Embryonic facial prominence (tissue), 1 donor: ENCODE measurements around the gene ZNF611.
A peak's percentile ranks its signal among the peaks of the same experiment; 100 is the strongest.
"Not testable (repeated sequence)": the region's sequence is repeated elsewhere in the genome, so short reads cannot be mapped to it uniquely, and the experiment has no call there.

Source experiments
- DNase-seq: peaks from one replicate; pipeline ENCODE4 v3.0.0-alpha.2; 2016; ENCODE audit errors: extremely low spot score

ZNF611 gene

DNA sequence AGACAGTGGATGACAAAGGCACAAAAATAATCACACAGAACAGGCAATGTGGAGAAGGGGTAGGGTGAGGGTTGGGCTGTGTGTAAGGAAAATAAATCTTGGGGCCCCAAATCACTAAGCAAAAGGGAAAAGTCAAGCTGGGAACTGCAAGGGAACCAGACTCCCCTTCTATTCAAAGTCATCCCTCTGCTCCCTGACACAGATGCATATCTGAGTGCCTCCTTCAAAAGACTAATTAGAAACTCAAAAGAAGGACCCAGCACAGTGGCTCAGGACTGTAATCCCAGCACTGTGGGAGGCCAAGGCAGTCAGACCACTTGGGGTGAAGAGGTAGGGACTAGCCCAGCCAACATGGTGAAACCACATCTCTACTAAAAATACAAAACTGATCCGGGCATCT, 18.3 kb downstream of the ZNF611 start:
- no peak for DNase-seq

DNA sequence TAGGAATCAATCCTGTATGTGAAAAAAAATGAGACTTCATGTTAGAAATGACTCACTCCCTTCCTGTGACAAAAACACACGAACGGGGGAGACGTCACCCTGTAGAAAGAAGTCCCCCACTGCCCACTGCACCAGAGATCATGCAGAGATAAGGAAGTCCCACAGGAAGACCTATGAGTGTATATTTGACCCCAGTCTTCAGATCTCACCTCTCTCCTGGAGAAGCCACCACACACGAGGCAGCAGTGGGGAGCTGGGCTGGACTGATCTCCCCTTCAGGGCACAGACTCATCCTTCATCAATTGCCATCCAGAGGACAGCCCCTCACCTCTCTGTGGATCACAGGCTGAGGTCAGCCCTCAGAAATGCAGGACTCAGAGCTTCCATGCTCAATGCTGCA, 18.9 kb downstream of the ZNF611 start:
- DNase-seq: not testable (repeated sequence)

DNA sequence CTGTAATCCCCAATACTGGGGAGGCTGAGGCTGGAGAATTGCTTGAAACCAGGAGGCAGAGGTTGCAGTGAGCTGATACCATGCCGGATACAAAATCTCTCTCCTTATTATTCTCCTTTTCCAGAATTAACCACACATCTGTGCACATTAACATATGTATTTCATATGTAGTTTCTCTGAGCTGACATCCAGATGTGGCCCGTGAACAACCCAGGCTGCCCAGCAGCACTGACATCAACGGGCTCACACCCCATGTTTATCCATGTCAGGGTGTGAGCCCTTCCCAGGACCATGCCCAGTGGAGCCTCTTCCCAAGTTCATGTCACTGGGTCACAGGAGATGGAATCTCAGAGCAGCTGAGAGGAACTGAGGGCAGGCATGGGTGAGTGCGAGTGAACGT, 19.5 kb downstream of the ZNF611 start:
- DNase-seq: not testable (repeated sequence)

DNA sequence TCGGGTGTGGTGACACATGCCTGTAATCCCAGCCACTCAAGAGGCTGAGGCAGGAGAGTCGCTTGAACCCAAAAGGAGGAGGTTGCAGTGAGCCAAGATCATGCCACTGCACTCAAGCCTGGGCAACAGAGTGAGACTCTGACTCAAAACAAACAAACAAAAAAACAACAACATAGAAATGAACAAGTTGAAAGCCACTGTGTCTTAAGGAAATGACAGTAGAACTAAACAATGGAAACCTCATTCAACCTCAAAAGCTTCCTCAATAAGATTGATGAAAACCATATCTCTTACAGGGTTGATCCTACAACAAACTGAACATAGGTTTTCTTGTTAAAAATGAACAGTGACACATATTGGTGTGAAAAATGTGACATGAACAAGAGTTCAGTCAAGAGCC, 21.8 kb downstream of the ZNF611 start:
- not testable (repeated sequence) for DNase-seq

DNA sequence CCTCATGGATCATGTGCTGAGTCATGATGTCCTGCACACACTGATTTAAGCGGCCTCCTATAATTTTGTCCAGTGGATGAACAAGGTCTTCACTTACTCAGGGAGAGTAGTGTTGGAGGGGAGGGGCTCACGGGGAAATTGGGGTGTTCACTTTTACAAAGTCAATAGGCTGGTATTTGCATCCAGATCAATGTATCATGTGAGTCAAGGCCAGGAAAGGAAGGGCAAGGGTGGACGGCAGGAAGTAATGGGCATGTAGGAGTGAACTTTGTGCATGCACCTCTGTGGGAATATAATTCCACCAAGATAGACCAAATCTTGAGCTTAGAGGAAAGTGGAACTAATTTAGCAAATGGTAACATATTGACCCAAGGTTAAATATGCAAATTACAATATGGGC, 23.2 kb downstream of the ZNF611 start:
- DNase-seq: not testable (repeated sequence)

DNA sequence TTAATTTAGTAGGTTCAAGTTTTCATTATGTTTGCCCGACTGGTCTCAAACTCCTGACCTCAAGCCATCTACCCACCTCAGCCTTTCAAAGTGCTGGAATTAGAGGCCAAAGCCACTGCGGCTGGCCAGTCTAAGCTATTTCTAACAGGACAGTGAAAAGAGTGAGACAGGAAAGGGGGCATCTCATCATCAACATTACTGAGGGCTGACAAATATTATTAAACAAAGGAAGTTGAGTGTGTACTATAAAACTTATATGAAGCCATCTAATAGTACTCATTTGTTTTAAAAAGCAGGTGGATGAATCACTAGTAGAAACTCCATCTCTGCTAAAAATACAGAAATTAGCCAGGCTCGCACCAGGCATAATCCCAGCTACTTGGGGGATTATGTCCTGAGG, 24.3 kb downstream of the ZNF611 start:
- DNase-seq: no peak

DNA sequence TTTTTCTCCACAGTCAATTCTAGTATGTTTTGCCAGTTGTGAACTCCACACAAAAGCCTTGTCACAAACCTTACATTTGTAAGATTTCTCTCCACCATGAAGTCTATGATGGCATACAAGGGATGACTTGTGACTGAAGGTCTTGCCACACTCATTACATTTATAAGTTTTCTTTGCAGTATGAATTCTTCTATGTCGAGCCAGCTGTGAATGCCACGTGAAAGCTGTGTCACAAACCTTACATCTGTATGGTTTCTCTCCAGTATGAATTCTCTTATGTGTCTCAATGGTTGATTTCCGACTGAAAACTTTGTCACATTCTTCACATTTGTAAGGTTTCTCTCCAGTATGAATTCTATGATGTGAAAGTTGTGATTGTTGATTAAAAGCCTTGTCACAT, 29.2 kb downstream of the ZNF611 start:
- DNase-seq: not testable (repeated sequence)

DNA sequence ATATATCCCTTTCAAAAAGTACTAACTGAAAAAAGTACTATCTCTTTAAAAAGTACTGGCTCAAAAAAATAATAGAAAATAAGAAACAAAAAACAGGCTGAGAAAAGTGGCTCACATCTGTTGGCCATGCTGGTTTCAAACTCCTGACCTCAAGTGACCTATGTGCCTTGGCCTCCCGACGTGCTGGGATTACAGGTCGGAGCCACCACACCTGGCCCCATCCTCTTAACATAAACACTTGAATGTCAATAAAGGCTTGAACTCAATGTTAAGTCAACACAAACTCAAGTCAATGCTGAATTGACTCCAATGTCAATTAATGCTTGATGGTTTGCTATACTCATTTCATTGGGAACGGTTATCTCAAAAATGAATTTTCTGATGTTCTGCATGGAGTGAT, 30.9 kb downstream of the ZNF611 start:
- no peak for DNase-seq

DNA sequence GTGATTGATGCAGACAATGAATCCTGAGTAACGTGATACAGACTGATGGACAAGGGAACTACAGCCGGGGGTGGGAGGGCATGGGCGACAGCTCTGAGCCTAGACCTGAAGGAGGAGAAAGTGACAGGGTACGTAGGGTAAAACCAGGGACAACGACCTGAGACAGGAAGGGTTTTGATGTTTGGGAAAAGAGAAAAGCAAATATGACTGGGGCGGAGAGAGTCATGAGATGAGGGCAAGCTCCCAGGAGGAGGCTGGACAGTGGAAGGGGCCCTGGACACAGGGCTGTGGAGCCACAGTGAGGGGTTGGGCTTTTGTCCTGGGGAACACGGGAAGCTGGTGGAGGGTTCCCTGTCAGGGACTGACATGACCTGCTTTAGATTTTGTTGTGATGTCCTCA, 34.2 kb downstream of the ZNF611 start:
- no peak for DNase-seq

DNA sequence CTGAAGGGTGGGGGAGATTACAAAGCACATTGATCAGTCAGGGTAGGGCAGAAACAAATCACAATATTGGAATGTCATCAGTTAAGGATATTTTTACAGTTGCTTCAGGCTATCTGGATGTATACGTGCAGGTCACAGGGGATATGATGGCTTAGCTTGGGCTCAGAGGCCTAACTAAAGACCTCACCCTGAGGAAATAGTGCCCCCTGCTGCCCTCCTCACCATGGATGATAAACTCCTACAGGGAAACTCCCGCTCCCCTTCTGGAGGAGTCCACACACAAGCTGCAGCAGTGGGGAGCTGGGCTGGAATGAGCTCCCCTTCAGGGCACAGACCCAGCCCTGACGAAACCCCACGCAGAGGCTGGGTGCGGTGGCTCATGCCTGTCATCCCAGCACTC, 35.3 kb downstream of the ZNF611 start:
- DNase-seq: not testable (repeated sequence)

DNA sequence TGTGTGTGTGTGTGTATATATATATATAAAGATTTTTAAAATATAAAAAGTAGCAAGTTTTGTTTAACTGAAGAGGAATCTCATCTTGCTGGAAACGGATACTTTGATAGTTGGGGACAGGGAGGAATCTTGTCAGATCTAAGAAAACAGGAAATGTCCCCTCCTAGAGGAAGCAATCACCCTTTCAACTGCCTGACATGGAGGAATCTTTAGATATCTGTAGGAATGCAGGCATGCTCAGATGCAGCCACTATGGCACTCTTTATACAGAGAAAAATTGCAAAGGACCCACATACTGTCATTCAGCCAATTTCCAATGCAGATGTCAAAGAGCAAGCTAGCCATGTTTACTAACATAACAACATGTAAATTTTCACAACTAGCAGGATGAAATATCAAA, 38.8 kb downstream of the ZNF611 start:
- DNase-seq: no peak

DNA sequence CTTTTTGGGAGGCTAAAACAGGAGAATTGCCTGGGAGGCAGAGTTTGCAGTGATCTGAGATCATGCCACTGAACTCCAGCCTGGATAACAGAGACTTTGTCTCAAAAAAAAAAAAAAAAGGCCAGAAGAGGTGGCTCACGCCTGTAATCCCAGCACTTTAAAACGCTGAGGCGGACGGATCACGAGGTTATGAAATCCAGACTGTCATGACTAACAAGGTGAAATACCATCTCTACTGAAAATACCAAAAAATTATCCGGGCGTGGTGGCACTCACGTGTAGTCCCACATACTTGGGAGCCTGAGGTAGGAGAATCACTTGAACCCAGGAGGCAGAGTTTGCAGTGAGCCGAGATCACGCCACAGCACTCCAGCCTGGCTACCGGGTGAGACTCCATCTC, 39.9 kb downstream of the ZNF611 start:
- no peak for DNase-seq

DNA sequence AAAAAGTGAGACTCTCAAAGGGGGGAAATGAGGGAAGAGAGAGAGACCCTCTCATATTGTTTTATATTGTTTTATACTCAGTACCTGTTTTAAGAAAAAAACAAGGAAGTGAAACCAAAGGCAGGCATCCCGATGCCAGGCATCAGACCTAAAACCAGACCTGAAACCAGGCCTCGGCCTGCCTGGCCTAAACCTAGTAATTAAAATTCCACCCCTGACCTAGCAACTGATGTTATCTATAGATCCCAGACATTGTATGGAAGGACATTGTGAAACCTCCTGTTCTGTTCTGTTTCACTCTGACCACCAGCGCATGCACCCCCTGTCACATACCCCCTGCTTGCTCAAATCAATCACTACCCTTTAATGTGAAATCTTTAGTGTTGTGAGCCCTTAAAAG, 40.6 kb downstream of the ZNF611 start:
- not testable (repeated sequence) for DNase-seq

DNA sequence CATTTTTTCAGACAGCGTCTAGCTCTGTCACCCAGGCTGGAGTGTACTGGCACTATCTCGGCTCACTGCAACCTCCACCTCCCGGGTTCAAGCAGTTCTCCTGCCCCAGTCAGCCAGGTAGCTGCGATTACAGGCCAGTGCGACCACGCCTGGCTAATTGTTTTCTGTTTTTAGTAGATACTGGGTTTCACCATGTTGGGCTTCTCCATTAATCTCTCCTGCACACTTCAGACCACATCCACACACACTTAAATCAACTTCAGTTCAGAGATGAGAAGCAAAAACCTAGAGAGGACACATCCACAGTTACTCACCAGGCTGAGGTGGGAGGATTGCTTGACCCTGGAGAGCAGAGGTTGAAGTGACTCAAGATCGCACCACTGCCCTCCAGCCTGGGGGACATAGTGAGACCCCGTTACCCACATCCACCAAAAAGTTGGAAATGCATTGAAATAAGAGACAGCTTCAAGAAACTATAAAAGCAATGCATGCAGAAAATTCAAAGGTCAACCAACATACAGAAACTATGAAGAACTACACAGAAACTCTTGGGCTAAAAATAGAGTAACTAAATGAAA, 42.3 kb downstream of the ZNF611 start:
- no peak for DNase-seq

DNA sequence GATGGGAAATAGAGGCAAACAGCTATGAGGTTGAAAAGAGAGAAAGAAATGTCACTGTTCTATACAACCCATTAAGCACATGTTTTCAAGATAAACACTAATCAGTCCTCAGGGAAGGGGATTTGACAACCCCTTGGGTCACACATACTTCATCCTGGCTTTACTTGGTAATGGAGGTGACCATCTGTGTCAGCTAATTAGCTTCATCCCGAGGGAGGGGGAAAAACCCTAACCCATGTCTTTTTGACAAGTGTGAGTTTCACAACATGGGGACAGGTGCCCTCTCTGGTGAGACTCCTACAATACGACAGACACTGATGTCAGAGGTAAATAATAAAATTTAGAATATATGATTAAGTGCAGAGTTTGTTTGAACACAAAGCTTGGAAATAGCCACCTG, 43.1 kb downstream of the ZNF611 start:
- DNase-seq: no peak

DNA sequence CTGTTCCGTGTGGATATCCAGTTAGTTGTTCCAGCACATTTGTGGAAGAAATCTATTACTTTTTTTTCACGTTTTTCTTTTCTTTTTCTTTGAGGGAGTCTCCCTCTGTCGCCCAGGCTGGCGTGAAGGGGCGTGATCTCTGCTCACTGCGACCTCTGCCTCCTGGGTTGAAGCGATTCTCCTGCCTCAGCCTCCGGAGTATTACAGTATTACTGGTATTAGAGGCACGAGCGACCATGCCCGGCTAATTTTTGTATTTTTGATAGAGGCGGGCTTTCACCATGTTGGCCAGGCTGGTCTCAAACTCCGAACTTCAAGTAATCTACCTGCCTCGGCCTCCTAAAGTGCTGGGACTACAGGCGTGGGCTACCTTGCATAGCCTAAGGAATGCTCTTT, 43.6 kb downstream of the ZNF611 start:
- no peak for DNase-seq

DNA sequence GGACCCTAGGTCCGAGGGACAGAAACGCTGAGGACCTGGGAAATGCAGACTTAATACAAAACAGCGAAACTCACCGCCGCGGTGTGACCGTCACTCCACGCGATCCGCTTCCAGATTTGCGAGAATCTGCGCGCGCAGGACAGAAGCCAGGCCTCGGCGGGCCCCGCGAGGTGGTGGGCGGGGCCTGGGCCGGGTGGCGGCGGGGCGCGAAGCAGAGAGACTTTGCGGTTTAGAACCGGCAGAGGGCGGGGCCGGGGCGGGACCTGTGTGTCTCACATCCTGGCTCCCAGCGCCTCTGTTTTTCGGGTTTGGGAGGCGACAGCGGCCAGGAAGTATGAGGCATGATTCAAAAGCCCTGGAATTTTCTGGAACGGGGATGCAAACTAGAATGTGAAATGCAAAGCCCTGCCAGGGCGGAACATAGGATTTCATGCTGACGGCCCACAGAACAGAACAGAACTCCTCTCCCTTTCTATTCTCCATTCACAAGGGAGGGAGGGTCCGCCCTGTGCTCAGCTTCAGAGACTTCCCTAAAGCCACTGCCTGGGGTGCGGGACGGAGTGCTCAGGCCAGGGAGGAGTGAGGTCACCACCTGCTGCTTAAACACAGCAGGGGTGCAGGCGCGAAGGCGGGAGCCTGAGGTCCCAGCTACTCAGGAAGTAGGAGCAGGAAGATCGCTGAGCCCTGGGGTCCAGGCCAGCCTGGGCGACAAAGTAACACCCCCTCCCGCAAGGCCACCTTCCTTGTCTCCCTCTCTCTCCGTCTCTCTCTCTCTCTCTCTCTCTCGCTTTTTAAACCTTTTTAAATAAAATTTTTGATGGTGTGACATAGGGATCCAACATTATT, 44.3 kb downstream of the ZNF611 start:
- DNase-seq: peak; percentile 10

DNA sequence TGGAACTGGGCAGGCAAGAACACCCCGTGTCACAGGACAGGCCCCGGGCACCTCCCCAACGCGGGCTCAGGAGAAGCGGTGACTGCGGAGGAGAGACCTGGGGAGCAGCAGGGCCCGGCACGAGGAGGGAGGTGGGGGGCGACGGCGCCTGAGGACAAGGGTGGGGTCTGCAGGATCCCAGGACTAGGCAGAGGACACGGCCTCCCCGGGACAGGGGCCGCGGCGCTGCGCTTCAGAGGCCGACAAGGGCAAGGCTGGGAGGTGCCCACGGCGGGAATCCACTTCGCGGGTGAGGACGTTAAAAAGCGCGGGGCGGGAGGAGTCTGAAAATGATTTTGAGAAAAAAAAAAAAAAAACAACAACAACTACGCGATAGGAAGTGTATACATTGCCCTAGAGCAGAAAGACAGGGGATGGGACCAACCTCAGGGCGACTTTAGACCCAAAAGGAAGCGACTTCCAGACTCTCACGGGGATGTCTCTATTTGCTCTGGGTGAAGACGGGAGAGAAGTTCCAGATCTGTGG, 44.9 kb downstream of the ZNF611 start:
- DNase-seq: no peak

DNA sequence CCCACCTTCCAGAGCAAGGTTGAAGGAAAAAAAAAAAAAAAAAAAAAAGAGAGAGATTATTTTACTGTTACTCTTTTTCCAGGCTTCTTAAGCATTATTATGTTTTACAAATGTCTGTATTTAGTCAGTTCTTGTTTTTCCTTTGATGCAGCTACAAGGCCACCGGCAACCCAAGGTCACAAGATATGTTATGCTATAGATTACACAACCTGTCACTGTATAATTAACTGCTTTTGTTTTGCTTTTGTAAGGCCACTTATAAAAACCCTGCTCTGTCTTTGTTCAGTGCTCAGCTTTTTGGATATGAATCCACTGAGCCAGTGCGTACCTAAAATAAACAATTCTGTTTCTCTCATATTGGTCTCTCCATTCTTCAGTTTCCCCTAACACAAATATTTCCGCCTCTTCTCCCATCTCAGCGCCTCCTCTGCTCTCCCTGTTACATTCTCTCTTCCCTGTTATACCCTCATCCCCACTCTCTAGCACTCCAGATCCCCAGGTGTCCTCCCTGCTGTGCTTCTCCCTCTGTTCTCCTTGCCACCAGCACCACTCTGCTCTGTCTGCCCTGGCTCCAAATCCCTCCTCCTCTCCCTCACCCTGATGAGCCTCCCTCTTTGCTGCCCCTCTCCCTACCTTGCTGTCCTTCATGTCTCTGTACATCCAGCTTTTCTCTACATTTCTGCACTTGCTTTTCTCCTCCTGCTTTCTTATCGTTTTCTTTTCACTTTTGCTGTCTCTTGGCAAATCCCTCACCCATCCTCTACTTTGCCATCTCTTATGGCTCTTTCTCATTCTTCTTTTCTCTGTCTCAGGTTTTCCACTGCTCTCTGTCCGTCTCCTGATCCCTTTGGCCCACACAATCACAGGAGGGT, 45.7 kb downstream of the ZNF611 start:
- DNase-seq: not testable (repeated sequence)

DNA sequence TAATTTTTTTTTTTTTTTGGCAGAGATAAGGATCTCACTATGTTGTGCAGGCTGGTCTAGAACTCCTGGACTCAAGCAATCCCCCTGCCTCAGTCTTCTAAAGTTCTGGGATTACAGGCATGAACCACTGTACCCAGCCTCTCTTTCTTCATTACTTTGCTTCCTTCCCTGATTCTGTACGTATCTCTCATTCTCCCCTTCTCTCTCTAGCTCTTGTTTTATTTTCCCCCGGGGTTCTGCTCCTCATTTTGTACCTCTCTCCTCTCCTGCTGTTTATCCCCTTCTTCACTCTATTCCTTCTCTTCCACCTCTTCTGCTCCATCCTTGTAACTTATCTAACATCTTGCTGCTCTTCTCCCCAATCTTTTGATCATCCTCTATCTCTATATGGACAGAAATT, 46.5 kb downstream of the ZNF611 start:
- DNase-seq: no peak

DNA sequence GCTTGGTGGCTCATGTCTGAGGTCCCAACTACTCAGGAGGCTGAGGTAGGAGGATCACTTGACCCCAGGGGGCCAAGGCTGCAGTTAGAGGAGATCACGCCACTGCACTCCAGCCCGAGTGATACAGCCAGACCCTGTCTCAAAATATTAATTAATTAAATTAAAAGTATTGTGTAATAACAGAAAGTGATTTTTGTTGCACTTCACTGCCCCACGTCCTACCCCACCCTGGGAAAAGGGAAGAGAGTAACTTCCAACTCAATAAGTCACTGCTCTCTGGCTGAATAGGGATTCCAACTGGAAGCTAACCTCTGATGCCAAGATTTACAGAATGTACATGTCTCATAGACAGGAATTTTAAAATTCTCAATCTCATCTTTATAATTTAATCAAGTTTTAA, 47.2 kb downstream of the ZNF611 start:
- DNase-seq: no peak

DNA sequence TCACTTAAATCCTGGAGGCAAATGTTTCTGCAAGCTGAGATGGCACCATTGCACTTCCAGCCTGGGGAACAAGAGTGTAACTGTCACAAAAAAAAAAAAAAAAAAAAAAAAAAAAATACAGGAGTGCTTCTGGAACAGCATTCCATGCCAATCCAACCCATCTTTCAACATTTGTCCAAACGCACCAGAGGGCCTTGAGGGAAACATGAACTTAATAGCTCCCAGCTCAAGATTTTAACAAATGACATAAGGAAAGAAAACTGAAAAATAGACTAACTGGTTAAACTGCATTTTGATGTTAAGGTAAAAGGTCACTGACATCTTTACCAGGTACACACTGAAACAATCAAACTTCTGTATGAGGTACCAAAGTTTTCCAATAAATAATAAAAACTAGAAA, 49.0 kb downstream of the ZNF611 start:
- no peak for DNase-seq
